A549 (cell line): Measurements from ENCODE around the gene ARFIP1. TPM values are rescaled to one million over a fixed set of nuclear protein-coding genes. Genes with fewer than 3 reads are reported as not detected.

Experiments
- ATAC-seq, 2 experiments: fragments of 200-7000 bp in 1 of 2; fragments of >200 bp in 1 of 2; cut with Nextera tagmentation in 1 of 2; cut with Tn5 transposase in 1 of 2; 3 replicates each; pipeline versions ENCODE4 v1.8.0 to v1.9.1; 2018 to 2020; ENCODE audit warnings: mild to moderate bottlenecking in 1 of 2, moderate library complexity in 1 of 2
- CTCF ChIA-PET: fragments of 300-600 bp; sonication (Branson Sonifier 250); formaldehyde crosslinking; extraction: SDS; loops from one replicate; lab custom pipeline; 2021; ENCODE audit warnings: antibody characterized with exemption, inconsistent platforms; lab: Yijun Ruan, JAX
- POLR2A ChIA-PET: fragments of 350-600 bp; formaldehyde crosslinking; extraction: SDS; loops from one replicate; lab custom pipeline; 2021; ENCODE audit warnings: antibody characterized with exemption, inconsistent platforms; lab: Yijun Ruan, JAX
- DNase-seq, 2 experiments: peaks; one replicate each; pipeline versions ENCODE4 v3.0.0 to v3.0.0-alpha.2; 2011 to 2016; ENCODE audit warnings: low read depth in 1 of 2, low spot score in 1 of 2
- FAIRE-seq: peaks from 2 replicates; lab custom pipeline; 2011; peaks lifted over from hg19 to GRCh38; lab: Jason Lieb, UNC
- H3K27ac ChIP-seq, 2 experiments: fragments of >200 bp; sonication (Bioruptor Twin); formaldehyde crosslinking; 3 replicates each; pipeline ENCODE4 v1.5.1; 2016 to 2017
- H3K4me1 ChIP-seq: fragments of >200 bp; sonication (Bioruptor Twin); formaldehyde crosslinking; 3 replicates; pipeline ENCODE4 v1.6.1; 2016
- H3K4me2 ChIP-seq: fragments of >200 bp; sonication (Bioruptor Twin); formaldehyde crosslinking; 3 replicates; pipeline ENCODE4 v1.6.1; 2016
- H3K4me3 ChIP-seq: fragments of >200 bp; sonication (Bioruptor Twin); formaldehyde crosslinking; 3 replicates; pipeline ENCODE4 v1.5.1; 2016
- H3K9me3 ChIP-seq: fragments of >200 bp; sonication (Bioruptor Twin); formaldehyde crosslinking; 3 replicates; pipeline ENCODE4 v1.6.1; 2016
- CEBPB ChIP-seq, 2 experiments: fragments of >200 bp in 1 of 2; sonication (Bioruptor Twin) in 1 of 2; formaldehyde crosslinking in 1 of 2; IDR thresholded peaks; 2 replicates each; pipeline ENCODE4 v1.6.1; 2012 to 2016
- CHD4 ChIP-seq: fragments of 200-600 bp; sonication (generic); IDR thresholded peaks from 2 replicates; pipeline ENCODE4 v1.6.1; 2016; ENCODE audit warnings: antibody characterized with exemption, mild to moderate bottlenecking, borderline replicate concordance
- FOSB ChIP-seq: fragments of 250-450 bp; sonication (Bioruptor Pico); IDR thresholded peaks from 2 replicates; pipeline ENCODE4 v1.5.0; 2020; ENCODE audit warnings: mild to moderate bottlenecking, moderate library complexity
- HEYL ChIP-seq: fragments of 250-450 bp; sonication (Bioruptor Pico); IDR thresholded peaks from 2 replicates; pipeline ENCODE4 v1.8.0; 2021; ENCODE audit warnings: mild to moderate bottlenecking, moderate library complexity
- HOXA7 ChIP-seq: fragments of 250-450 bp; sonication (Bioruptor Pico); IDR thresholded peaks from 2 replicates; pipeline ENCODE4 v1.5.0; 2020; ENCODE audit warnings: mild to moderate bottlenecking, moderate library complexity
- HOXB5 ChIP-seq: fragments of 250-450 bp; sonication (Bioruptor Pico); IDR thresholded peaks from 2 replicates; pipeline ENCODE4 v1.5.0; 2020; ENCODE audit warnings: mild to moderate bottlenecking, moderate library complexity
- JUN ChIP-seq, 2 experiments: fragments of >200 bp; sonication (Bioruptor Twin); formaldehyde crosslinking; IDR thresholded peaks; 2 replicates in 1 of 2; 3 replicates in 1 of 2; pipeline ENCODE4 v1.6.1; 2016 to 2017
- KDM1A ChIP-seq: fragments of 200-600 bp; sonication (generic); IDR thresholded peaks from 2 replicates; pipeline ENCODE4 v1.6.1; 2016; ENCODE audit warnings: low read depth, mild to moderate bottlenecking
- MYC ChIP-seq: IDR thresholded peaks from 2 replicates; pipeline ENCODE4 v1.6.1; 2012; ENCODE audit warnings: mild to moderate bottlenecking, inconsistent platforms, low read length, improper control_type of control experiment, borderline replicate concordance
- PHF8 ChIP-seq: fragments of 200-600 bp; sonication (generic); IDR thresholded peaks from 2 replicates; pipeline ENCODE4 v1.6.1; 2016; ENCODE audit warnings: low read depth, mild to moderate bottlenecking, antibody characterized with exemption, moderate library complexity, borderline replicate concordance
- RAD21 ChIP-seq, 2 experiments: fragments of >200 bp in 1 of 2; sonication (Bioruptor Twin) in 1 of 2; formaldehyde crosslinking in 1 of 2; IDR thresholded peaks in 1 of 2; conservative IDR thresholded peaks in 1 of 2; 2 replicates in 1 of 2; 3 replicates in 1 of 2; pipeline ENCODE4 v1.6.1; 2012 to 2018; ENCODE audit warnings: inconsistent platforms in 1 of 2
- RARB ChIP-seq: fragments of 250-450 bp; sonication (Bioruptor Pico); IDR thresholded peaks from 2 replicates; pipeline ENCODE4 v1.8.0; 2021; ENCODE audit warnings: mild to moderate bottlenecking, moderate library complexity
- REST ChIP-seq: fragments of 200-600 bp; sonication (generic); IDR thresholded peaks from 2 replicates; pipeline ENCODE4 v1.6.1; 2016; ENCODE audit warnings: antibody characterized with exemption, mild to moderate bottlenecking, moderate library complexity
- RNF2 ChIP-seq: fragments of 200-600 bp; sonication (generic); IDR thresholded peaks from 2 replicates; pipeline ENCODE4 v1.6.1; 2016; ENCODE audit warnings: low read depth, mild to moderate bottlenecking, antibody characterized with exemption, moderate library complexity, borderline replicate concordance
- SMC3 ChIP-seq: fragments of >200 bp; sonication (Bioruptor Twin); formaldehyde crosslinking; IDR thresholded peaks from 3 replicates; pipeline ENCODE4 v1.6.1; 2018; ENCODE audit warnings: inconsistent platforms
- TFCP2L1 ChIP-seq: fragments of 250-450 bp; sonication (Bioruptor Pico); IDR thresholded peaks from 2 replicates; pipeline ENCODE4 v1.5.0; 2021; ENCODE audit warnings: mild to moderate bottlenecking
- TP53 ChIP-seq: fragments of 250-450 bp; sonication (Bioruptor Pico); IDR thresholded peaks from 2 replicates; pipeline ENCODE4 v1.5.0; 2021; ENCODE audit warnings: mild to moderate bottlenecking, moderate library complexity
- USF2 ChIP-seq: fragments of 450-650 bp; IDR thresholded peaks from 2 replicates; pipeline ENCODE4 v1.6.1; 2014; ENCODE audit warnings: antibody characterized with exemption
- ZC3H11A ChIP-seq: fragments of 450-650 bp; IDR thresholded peaks from 2 replicates; pipeline ENCODE4 v1.6.1; 2014; ENCODE audit warnings: antibody characterized with exemption, mild to moderate bottlenecking
- ZSCAN20 ChIP-seq: fragments of 250-450 bp; sonication (Bioruptor Pico); IDR thresholded peaks from 2 replicates; pipeline ENCODE4 v1.8.0; 2022; ENCODE audit warnings: mild to moderate bottlenecking, moderate library complexity
- WGBS: methylation state at CpG from one replicate; pipeline ENCODE4 v1.1.6; 2017; ENCODE audit errors: missing lambda C conversion rate; 5-methylcytosine and 5-hydroxymethylcytosine counted together
- polyA plus RNA-seq, 4 experiments: library from polyadenylated mRNA; depleted of rRNA in 3 of 4; stranded (reverse); fragments of >200 nt; fragmentation: RNase III in 1 of 4; extraction: RNeasy Plus Mini Kit Qiagen cat#74134 plus additional on column Dnase treatment in 1 of 4; gene quantifications; 2 replicates in 3 of 4; 3 replicates in 1 of 4; pipeline ENCODE4 v1.2.3, GENCODE V29; 2011 to 2017
- TF ChIP-seq, protein P1 (sequence below): IDR thresholded peaks from 2 replicates; pipeline ENCODE4 v1.6.1; 2012; ENCODE audit warnings: low read depth, borderline replicate concordance
- TF ChIP-seq, protein P2 (sequence below): fragments of 150-350 bp; IDR thresholded peaks from 2 replicates; pipeline ENCODE4 v1.6.1; 2014; ENCODE audit warnings: low read depth, mild to moderate bottlenecking, low read length

The ARFIP1 gene
- polyA plus RNA-seq, 2 of the 4 experiments (the other 2 are of a cell fraction) = 17.1 to 39.2 TPM

GRCh38 chr4:152860046-152860445 lies 80.3 kb downstream of the ARFIP1 start:
- ATAC-seq = no peak
- Histone ChIP-seq H3K4me3 (no peak overlapping the region), H3K27ac (no peak overlapping the region)
- TF ChIP-seq MYC = no peak
- TF ChIP-seq, protein P1, sequence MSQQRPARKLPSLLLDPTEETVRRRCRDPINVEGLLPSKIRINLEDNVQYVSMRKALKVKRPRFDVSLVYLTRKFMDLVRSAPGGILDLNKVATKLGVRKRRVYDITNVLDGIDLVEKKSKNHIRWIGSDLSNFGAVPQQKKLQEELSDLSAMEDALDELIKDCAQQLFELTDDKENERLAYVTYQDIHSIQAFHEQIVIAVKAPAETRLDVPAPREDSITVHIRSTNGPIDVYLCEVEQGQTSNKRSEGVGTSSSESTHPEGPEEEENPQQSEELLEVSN = no peak
- TF ChIP-seq TFCP2L1 (CRISPR knock-in tag) = no peak
- TF ChIP-seq, all 56 proteins: peak for 0
- ChIA-PET POLR2A (no interaction called here), CTCF (no interaction called here)
- H3K4me1 ChIP-seq = peaks cover 6% of the 10 kb centered on the region; the same call in 2 of the 3 replicates
- H3K4me2 ChIP-seq = no peak overlapping the region
- H3K9me3 ChIP-seq = no peaks in the 10 kb centered on the region
- FAIRE-seq = no peak
- no peak for DNase-seq

DNA sequence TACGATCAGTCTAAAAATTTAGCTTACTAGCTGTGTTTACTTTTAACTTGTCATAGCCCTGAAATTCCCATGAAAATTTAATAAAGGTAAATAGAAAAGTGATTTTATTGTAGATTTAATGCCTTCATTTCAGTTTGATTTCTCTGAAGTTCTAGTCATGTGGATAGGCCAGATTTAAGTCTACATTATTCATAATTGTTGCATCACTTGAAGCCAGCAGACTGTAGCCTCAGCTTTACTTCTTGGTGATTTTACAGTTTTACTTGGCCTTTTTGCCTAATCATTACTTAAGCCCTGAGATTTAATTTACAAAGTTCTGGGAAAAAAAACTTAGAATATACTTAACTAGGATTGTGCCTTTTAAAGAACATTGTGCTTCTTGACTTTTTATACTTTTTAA lies 82.9 kb downstream of the ARFIP1 start:
- Histone ChIP-seq H3K4me1 (peaks cover 6% of the 10 kb centered on the region; the same call in 2 of the 3 replicates), H3K9me3 (no peaks in the 10 kb centered on the region), H3K4me2 (no peak overlapping the region), H3K4me3 (no peak overlapping the region), H3K27ac (no peak overlapping the region)
- WGBS = 89% methylated on average over 1 of the region's 1 CpG
- no peak for TF ChIP-seq ZSCAN20
- no peak for TF ChIP-seq TP53 (CRISPR knock-in tag)
- TF ChIP-seq KDM1A = no peak
- no peak for TF ChIP-seq HEYL (CRISPR knock-in tag)
- TF ChIP-seq CHD4 = no peak
- no peak for TF ChIP-seq FOSB (CRISPR knock-in tag)
- no peak for TF ChIP-seq USF2
- no peak for TF ChIP-seq HOXB5 (CRISPR knock-in tag)
- no peak for TF ChIP-seq ZC3H11A
- TF ChIP-seq RAD21 (conservative IDR thresholded peaks at IDR 0.05 in 1 of 2, IDR thresholded peaks at IDR 0.05 in 1 of 2) = no peak
- TF ChIP-seq REST = no peak
- TF ChIP-seq PHF8 = no peak
- no peak for TF ChIP-seq RNF2
- no peak for TF ChIP-seq HOXA7 (CRISPR knock-in tag)
- TF ChIP-seq JUN (IDR thresholded peaks at IDR 0.05) = no peak
- TF ChIP-seq, protein P2, sequence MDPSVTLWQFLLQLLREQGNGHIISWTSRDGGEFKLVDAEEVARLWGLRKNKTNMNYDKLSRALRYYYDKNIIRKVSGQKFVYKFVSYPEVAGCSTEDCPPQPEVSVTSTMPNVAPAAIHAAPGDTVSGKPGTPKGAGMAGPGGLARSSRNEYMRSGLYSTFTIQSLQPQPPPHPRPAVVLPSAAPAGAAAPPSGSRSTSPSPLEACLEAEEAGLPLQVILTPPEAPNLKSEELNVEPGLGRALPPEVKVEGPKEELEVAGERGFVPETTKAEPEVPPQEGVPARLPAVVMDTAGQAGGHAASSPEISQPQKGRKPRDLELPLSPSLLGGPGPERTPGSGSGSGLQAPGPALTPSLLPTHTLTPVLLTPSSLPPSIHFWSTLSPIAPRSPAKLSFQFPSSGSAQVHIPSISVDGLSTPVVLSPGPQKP = no peak
- no peak for TF ChIP-seq RARB (CRISPR knock-in tag)
- no peak for TF ChIP-seq CEBPB (IDR thresholded peaks at IDR 0.05)
- no peak for TF ChIP-seq SMC3
- ATAC-seq (no peak), DNase-seq (no peak), FAIRE-seq (no peak)
- ChIA-PET POLR2A (no interaction called here), CTCF (no interaction called here)
